HCT116 (cell line): ENCODE measurements around the gene GALNT13. TPM values are rescaled to one million over a fixed set of nuclear protein-coding genes. Genes with fewer than 3 reads are reported as not detected.

Experiments
- ATAC-seq: fragments of 200-7000 bp; cut with Tn5 transposase; 2 replicates; pipeline ENCODE4 v1.9.1; 2020; ENCODE audit warnings: mild to moderate bottlenecking, moderate library complexity
- BruUV-seq: library from RNA; stranded (reverse); fragments of 400-500 nt; replicated peaks from 2 replicates; lab custom pipeline; 2021; lab: Mats Ljungman, UMichigan
- CTCF ChIA-PET: fragments of 300-600 bp; sonication (Branson Sonifier 250); formaldehyde crosslinking; loops from one replicate; lab custom pipeline; 2021; ENCODE audit warnings: antibody characterized with exemption; lab: Charles Lee
- POLR2A ChIA-PET: fragments of 300-600, 350-600 bp; sonication (Branson Sonifier 250); formaldehyde crosslinking; loops from one replicate; lab custom pipeline; 2021; ENCODE audit warnings: antibody characterized with exemption; lab: Charles Lee
- RAD21 ChIA-PET, 2 experiments: fragments of 300-600 bp; sonication (Branson Sonifier 250); formaldehyde crosslinking; loops; one replicate each; lab custom pipeline; 2023; ENCODE audit warnings: low total read pairs in 2 of 2; ENCODE audit not compliant: uncharacterized antibody in 2 of 2, unreplicated experiment in 2 of 2, low non-redundant PET in 1 of 2; lab: Charles Lee
- DNase-seq: peaks from one replicate; pipeline ENCODE4 v3.0.0-alpha.2; 2010; ENCODE audit warnings: low read depth, low spot score
- H2AFZ ChIP-seq: fragments of 200-600 bp; shearing (Covaris generic), sonication (generic); 2 replicates; pipeline ENCODE4 v1.6.1; 2017; ENCODE audit warnings: low read depth, mixed run types, mixed read lengths, antibody characterized with exemption, low read length; ENCODE audit not compliant: poor library complexity, severe bottlenecking
- H3K27ac ChIP-seq: 2 replicates; pipeline ENCODE4 v1.5.1; 2012; ENCODE audit warnings: low read depth, low read length
- H3K27me3 ChIP-seq: fragments of 200-600 bp; sonication (generic); 2 replicates; pipeline ENCODE4 v1.6.1; 2016; ENCODE audit warnings: mixed run types, low read length, mixed read lengths; ENCODE audit not compliant: insufficient read depth
- H3K36me3 ChIP-seq, 2 experiments: fragments of 200-500 bp in 1 of 2; fragments of 200-600 bp in 1 of 2; sonication (Bioruptor generic) in 1 of 2; sonication (generic) in 1 of 2; 2 replicates each; pipeline versions ENCODE4 v1.5.1 to v1.6.1; 2014 to 2016; ENCODE audit warnings: low read length in 2 of 2, inconsistent platforms in 1 of 2, mixed read lengths in 1 of 2, mixed run types in 1 of 2; ENCODE audit not compliant: insufficient read depth in 2 of 2, control insufficient read depth in 1 of 2
- H3K4me1 ChIP-seq, 2 experiments: fragments of 200-600 bp in 1 of 2; sonication (generic) in 1 of 2; 2 replicates each; pipeline versions ENCODE4 v1.5.1 to v1.6.1; 2012 to 2017; ENCODE audit warnings: low read length in 2 of 2, inconsistent platforms in 1 of 2, mild to moderate bottlenecking in 1 of 2, mixed read lengths in 1 of 2, mixed run types in 1 of 2, moderate library complexity in 1 of 2; ENCODE audit not compliant: insufficient read depth in 2 of 2, control insufficient read depth in 1 of 2
- H3K4me2 ChIP-seq: fragments of 200-600 bp; sonication (generic); 2 replicates; pipeline ENCODE4 v1.6.1; 2017; ENCODE audit warnings: mixed run types, low read length, mixed read lengths
- H3K4me3 ChIP-seq, 2 experiments: fragments of 200-600 bp in 1 of 2; sonication (generic) in 1 of 2; replicated peaks in 1 of 2; 2 replicates each; pipeline ENCODE4 v1.5.1; 2011 to 2016; ENCODE audit warnings: low read length in 2 of 2, control low read depth in 1 of 2, low read depth in 1 of 2, mild to moderate bottlenecking in 1 of 2, mixed read lengths in 1 of 2, mixed run types in 1 of 2
- H3K79me2 ChIP-seq: fragments of 200-600 bp; sonication (generic); 2 replicates; pipeline ENCODE4 v1.6.1; 2017; ENCODE audit warnings: mild to moderate bottlenecking, mixed run types, low read length, moderate library complexity, mixed read lengths; ENCODE audit not compliant: insufficient read depth
- H3K9ac ChIP-seq: fragments of 200-600 bp; sonication (generic); 2 replicates; pipeline ENCODE4 v1.6.1; 2016; ENCODE audit warnings: low read length, mixed read lengths
- H3K9me2 ChIP-seq: fragments of 200-600 bp; sonication (generic), shearing (Covaris generic); 2 replicates; pipeline ENCODE4 v1.6.1; 2017; ENCODE audit warnings: mixed run types, mild to moderate bottlenecking, moderate library complexity; ENCODE audit not compliant: insufficient read depth
- H3K9me3 ChIP-seq, 2 experiments: fragments of 200-500 bp in 1 of 2; fragments of 200-600 bp in 1 of 2; sonication (Bioruptor generic) in 1 of 2; sonication (generic) in 1 of 2; 2 replicates each; pipeline ENCODE4 v1.6.1; 2014 to 2017; ENCODE audit warnings: low read length in 2 of 2, mixed read lengths in 2 of 2, inconsistent platforms in 1 of 2, low read depth in 1 of 2, mild to moderate bottlenecking in 1 of 2, mixed run types in 1 of 2, moderate library complexity in 1 of 2; ENCODE audit not compliant: control insufficient read depth in 1 of 2, insufficient read depth in 1 of 2
- H4K20me1 ChIP-seq: fragments of 200-600 bp; sonication (generic), shearing (Covaris generic); 2 replicates; pipeline ENCODE4 v1.6.1; 2017; ENCODE audit warnings: mixed run types, mild to moderate bottlenecking, moderate library complexity; ENCODE audit not compliant: insufficient read depth
- CBX3 ChIP-seq: IDR thresholded peaks from 2 replicates; pipeline ENCODE4 v1.6.1; 2012; ENCODE audit warnings: low read depth
- EGR1 ChIP-seq: IDR thresholded peaks from 2 replicates; pipeline ENCODE4 v1.6.1; 2012; ENCODE audit warnings: low read depth
- EZH2 ChIP-seq: fragments of 200-600 bp; sonication (generic); IDR thresholded peaks from 2 replicates; pipeline ENCODE4 v1.6.1; 2017; ENCODE audit warnings: antibody characterized with exemption, mixed run types
- EZH2phosphoT487 ChIP-seq: fragments of 200-600 bp; IDR thresholded peaks from 2 replicates; pipeline ENCODE4 v1.6.1; 2018; ENCODE audit warnings: antibody characterized with exemption, borderline replicate concordance
- FOSL1 ChIP-seq: IDR thresholded peaks from 2 replicates; pipeline ENCODE4 v1.6.1; 2012; ENCODE audit warnings: low read depth
- JUND ChIP-seq: IDR thresholded peaks from 2 replicates; pipeline ENCODE4 v1.6.1; 2012
- POLR2A ChIP-seq: IDR thresholded peaks from 2 replicates; pipeline ENCODE4 v1.7.0; 2011; ENCODE audit warnings: borderline replicate concordance; ENCODE audit not compliant: insufficient read depth, insufficient read length; ENCODE audit errors: extremely low read depth
- POLR2AphosphoS5 ChIP-seq: IDR thresholded peaks from 2 replicates; pipeline ENCODE4 v1.6.1; 2011; ENCODE audit warnings: mild to moderate bottlenecking, low read depth, low read length, moderate library complexity
- RAD21 ChIP-seq: IDR thresholded peaks from 2 replicates; pipeline ENCODE4 v1.6.1; 2012; ENCODE audit warnings: low read depth, mild to moderate bottlenecking
- SP1 ChIP-seq: IDR thresholded peaks from 2 replicates; pipeline ENCODE4 v1.6.1; 2012; ENCODE audit warnings: low read depth
- SRF ChIP-seq: IDR thresholded peaks from 2 replicates; pipeline ENCODE4 v1.6.1; 2012; ENCODE audit warnings: low read depth
- YY1 ChIP-seq: IDR thresholded peaks from 2 replicates; pipeline ENCODE4 v1.6.1; 2011; ENCODE audit warnings: low read length, low read depth, moderate library complexity, mild to moderate bottlenecking; ENCODE audit not compliant: insufficient replicate concordance; ENCODE audit errors: extremely low read depth
- ZFX ChIP-seq: fragments of 450-650 bp; IDR thresholded peaks from 2 replicates; pipeline ENCODE4 v1.6.1; 2017
- intact Hi-C: fragments of 100-400 bp; cut with micrococcal nuclease; formaldehyde crosslinking; loops from 2 replicates; pipeline ENCODE4 v1.10.0; 2022
- total RNA-seq: library from RNA; stranded (reverse); gene quantifications from one replicate; pipeline ENCODE4 v1.2.1, GENCODE V29; 2021; ENCODE audit not compliant: unreplicated experiment
- TF ChIP-seq, protein P1 (sequence below): IDR thresholded peaks from 2 replicates; pipeline ENCODE4 v1.6.1; 2012; ENCODE audit warnings: low read depth
- TF ChIP-seq, protein P2 (sequence below): IDR thresholded peaks from 2 replicates; pipeline ENCODE4 v1.6.1; 2012
- TF ChIP-seq, protein P3 (sequence below): IDR thresholded peaks from 2 replicates; pipeline ENCODE4 v1.6.1; 2011; ENCODE audit warnings: mild to moderate bottlenecking, low read length, moderate library complexity; ENCODE audit not compliant: insufficient replicate concordance; ENCODE audit errors: extremely low read depth

GALNT13 gene
- total RNA-seq, 1 experiment from 2014 or later, result 0.44 TPM

DNA sequence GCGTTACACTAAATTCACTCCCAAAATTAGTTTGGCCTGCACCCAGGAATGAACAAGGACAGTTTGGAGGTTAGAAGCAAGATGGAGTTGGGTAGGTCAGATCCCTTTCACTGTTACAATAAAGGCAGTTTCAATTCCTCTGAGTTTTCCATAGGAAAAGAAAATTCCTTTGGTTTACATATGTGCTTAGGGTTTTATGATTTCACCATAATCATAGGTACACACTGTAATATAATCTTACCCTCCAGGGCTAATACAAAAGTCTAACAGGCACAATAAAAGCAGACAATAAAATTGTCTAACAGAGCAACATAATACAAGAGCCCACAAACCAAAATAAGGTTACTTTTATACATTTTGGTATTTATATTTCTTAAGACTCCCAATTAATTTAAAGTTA is 435.3 kb downstream of the GALNT13 start:
- RAD21 ChIA-PET, result no interaction called here
- intact Hi-C loops, result no loop called here
- POLR2A ChIA-PET, result no interaction called here

More for the DNA sequence above, 435.3 kb downstream of the GALNT13 start:
- CTCF ChIA-PET, result no interaction called here
- H3K36me3 ChIP-seq, result no peaks in the 10 kb centered on the region
- no TSS peak for BruUV-seq
- H3K9me2 ChIP-seq, result no peaks in the 10 kb centered on the region
- no peaks in the 10 kb centered on the region for H3K79me2 ChIP-seq
- no peak overlapping the region for H3K9ac ChIP-seq
- H3K27me3 ChIP-seq, result no peaks in the 10 kb centered on the region
- H2AFZ ChIP-seq, result no peak overlapping the region
- ATAC-seq (no peak), DNase-seq (no peak)
- H4K20me1 ChIP-seq, result no peaks in the 10 kb centered on the region
- no peak overlapping the region for H3K4me2 ChIP-seq
- H3K27ac ChIP-seq, result no peak overlapping the region
- H3K9me3 ChIP-seq, result no peaks in the 10 kb centered on the region
- H3K4me3 ChIP-seq, result no peak overlapping the region
- no peak for TF ChIP-seq SRF
- TF ChIP-seq SP1, result no peak
- TF ChIP-seq, protein P1, sequence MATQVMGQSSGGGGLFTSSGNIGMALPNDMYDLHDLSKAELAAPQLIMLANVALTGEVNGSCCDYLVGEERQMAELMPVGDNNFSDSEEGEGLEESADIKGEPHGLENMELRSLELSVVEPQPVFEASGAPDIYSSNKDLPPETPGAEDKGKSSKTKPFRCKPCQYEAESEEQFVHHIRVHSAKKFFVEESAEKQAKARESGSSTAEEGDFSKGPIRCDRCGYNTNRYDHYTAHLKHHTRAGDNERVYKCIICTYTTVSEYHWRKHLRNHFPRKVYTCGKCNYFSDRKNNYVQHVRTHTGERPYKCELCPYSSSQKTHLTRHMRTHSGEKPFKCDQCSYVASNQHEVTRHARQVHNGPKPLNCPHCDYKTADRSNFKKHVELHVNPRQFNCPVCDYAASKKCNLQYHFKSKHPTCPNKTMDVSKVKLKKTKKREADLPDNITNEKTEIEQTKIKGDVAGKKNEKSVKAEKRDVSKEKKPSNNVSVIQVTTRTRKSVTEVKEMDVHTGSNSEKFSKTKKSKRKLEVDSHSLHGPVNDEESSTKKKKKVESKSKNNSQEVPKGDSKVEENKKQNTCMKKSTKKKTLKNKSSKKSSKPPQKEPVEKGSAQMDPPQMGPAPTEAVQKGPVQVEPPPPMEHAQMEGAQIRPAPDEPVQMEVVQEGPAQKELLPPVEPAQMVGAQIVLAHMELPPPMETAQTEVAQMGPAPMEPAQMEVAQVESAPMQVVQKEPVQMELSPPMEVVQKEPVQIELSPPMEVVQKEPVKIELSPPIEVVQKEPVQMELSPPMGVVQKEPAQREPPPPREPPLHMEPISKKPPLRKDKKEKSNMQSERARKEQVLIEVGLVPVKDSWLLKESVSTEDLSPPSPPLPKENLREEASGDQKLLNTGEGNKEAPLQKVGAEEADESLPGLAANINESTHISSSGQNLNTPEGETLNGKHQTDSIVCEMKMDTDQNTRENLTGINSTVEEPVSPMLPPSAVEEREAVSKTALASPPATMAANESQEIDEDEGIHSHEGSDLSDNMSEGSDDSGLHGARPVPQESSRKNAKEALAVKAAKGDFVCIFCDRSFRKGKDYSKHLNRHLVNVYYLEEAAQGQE, result no peak
- TF ChIP-seq CBX3, result no peak
- no peak for TF ChIP-seq EZH2phosphoT487
- no peak for TF ChIP-seq JUND
- no peak for TF ChIP-seq RAD21
- TF ChIP-seq POLR2AphosphoS5, result no peak
- TF ChIP-seq ZFX, result no peak
- TF ChIP-seq POLR2A, result no peak
- no peak for TF ChIP-seq YY1
- TF ChIP-seq, protein P2, sequence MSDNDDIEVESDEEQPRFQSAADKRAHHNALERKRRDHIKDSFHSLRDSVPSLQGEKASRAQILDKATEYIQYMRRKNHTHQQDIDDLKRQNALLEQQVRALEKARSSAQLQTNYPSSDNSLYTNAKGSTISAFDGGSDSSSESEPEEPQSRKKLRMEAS, result no peak
- no peak for TF ChIP-seq EGR1
- TF ChIP-seq, protein P3, sequence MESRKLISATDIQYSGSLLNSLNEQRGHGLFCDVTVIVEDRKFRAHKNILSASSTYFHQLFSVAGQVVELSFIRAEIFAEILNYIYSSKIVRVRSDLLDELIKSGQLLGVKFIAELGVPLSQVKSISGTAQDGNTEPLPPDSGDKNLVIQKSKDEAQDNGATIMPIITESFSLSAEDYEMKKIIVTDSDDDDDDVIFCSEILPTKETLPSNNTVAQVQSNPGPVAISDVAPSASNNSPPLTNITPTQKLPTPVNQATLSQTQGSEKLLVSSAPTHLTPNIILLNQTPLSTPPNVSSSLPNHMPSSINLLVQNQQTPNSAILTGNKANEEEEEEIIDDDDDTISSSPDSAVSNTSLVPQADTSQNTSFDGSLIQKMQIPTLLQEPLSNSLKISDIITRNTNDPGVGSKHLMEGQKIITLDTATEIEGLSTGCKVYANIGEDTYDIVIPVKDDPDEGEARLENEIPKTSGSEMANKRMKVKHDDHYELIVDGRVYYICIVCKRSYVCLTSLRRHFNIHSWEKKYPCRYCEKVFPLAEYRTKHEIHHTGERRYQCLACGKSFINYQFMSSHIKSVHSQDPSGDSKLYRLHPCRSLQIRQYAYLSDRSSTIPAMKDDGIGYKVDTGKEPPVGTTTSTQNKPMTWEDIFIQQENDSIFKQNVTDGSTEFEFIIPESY, result no peak
- no peak for TF ChIP-seq FOSL1
- TF ChIP-seq EZH2, result no peak
- H3K4me1 ChIP-seq, result no peaks in the 10 kb centered on the region
